H1 (cell line): ENCODE measurements around the gene CHST11. TPM values are rescaled to one million over a fixed set of nuclear protein-coding genes. Genes with fewer than 3 reads are reported as not detected.

Experiments used
- SAP30 ChIP-seq: fragments of 300-600 bp; sonication (generic); IDR thresholded peaks from 2 replicates; pipeline ENCODE4 v1.7.1; 2012; ENCODE audit warnings: low read length, moderate library complexity, mild to moderate bottlenecking, inconsistent platforms; ENCODE audit not compliant: insufficient read depth, insufficient replicate concordance
- polyA plus RNA-seq, 7 experiments: library from polyadenylated mRNA; depleted of rRNA in 3 of 7; stranded (reverse) in 5 of 7; unstranded in 2 of 7; fragments of >200 nt in 5 of 7; fragments of 200-250 nt in 2 of 7; gene quantifications; 1 replicate in 5 of 7; 2 replicates in 1 of 7; 4 replicates in 1 of 7; pipeline versions ENCODE4 v1.2.1 to v1.2.3, GENCODE V29; 2011 to 2013; ENCODE audit warnings: missing spikeins in 2 of 7, mixed read lengths in 2 of 7
- total RNA-seq: library from RNA; stranded (reverse); fragmentation: NEBNext Ultra II Directional; extraction: Animal tissue kit (Norgen Biotek cat#: 25700); gene quantifications from 2 replicates; pipeline ENCODE4 v1.2.1, GENCODE V29; 2021

The CHST11 gene
- total and polyA plus RNA-seq, 2 of the 8 experiments (the other 6 are each of a cell fraction or from before 2014, with no cell fraction given), result 14.4 to 20.8 TPM

DNA sequence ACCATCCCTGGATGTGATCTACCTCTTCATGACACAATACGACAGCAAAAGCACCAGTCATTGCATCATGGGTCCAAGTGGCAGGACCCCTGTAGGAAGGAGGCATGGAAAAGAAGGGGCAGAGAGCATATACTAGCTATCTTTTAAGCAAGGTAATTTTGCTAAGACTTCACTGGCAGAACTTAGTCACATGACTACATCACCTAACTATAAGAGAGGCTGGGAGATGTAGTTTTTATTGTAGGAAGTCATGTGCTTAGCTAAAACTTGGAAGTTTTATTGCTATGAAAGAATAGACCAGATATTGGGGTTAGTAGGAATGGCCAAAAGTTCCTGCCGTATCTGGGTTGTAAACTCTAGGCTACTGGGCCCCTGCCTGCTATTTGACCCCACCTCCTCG, 18.6 kb upstream of the CHST11 start (continued):
- no peak for TF ChIP-seq SAP30
